ENCODE data around the gene SPRR2A. TPM values are rescaled to one million over a fixed set of nuclear protein-coding genes. Genes with fewer than 3 reads are reported as not detected.

Gene SPRR2A
- polyA plus RNA-seq, 1 donor from 2014 or later = not detected

DNA sequence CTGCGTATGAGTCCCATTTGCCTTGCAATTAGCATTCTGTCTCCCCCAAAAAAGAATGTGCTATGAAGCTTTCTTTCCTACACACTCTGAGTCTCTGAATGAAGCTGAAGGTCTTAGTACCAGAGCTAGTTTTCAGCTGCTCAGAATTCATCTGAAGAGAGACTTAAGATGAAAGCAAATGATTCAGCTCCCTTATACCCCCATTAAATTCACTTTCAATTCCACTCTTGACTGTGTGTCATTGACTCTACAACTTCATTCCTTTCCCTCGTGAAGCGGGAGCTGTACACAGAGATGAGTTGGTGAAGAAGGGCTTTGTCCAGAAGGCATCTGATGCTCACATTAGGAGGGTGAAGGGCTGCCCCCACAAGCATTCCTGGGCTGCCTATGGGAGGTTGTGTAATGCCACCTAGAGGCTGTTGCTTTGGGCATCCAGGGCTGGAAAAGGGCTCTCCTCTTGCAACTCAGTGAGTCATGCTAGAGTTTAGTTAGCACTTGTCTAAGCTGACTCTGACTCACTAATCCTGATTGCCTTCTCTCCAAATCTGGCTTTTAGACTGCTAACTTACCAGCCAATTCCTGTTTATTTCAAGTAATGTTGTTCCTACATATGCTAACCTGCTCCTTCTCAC is 24.5 kb downstream of the SPRR2A start:
- no peaks in the 10 kb centered on the region for H3K9me2 ChIP-seq (ENCODE audit: insufficient read depth, low read length)
- H3K27ac ChIP-seq (ENCODE audit: low read length) = no peak overlapping the region
- no peak overlapping the region for H3K9ac ChIP-seq (ENCODE audit: low read length)
- H3K4me3 ChIP-seq (ENCODE audit: low read length) = no peak overlapping the region
- H3F3A ChIP-seq (ENCODE audit: insufficient read depth, low read length, poor library complexity, severe bottlenecking) = no peaks in the 10 kb centered on the region
- H3K27me3 ChIP-seq (ENCODE audit: insufficient read depth, low read depth, low read length) = no peaks in the 10 kb centered on the region
- no peaks in the 10 kb centered on the region for H3K9me3 ChIP-seq (ENCODE audit: low read length)
- no peaks in the 10 kb centered on the region for H3K79me2 ChIP-seq (replicated peaks; ENCODE audit: insufficient read depth, low read length)
- H4K20me1 ChIP-seq (ENCODE audit: insufficient read depth) = no peaks in the 10 kb centered on the region
- TF ChIP-seq POLR2AphosphoS5 (IDR thresholded peaks at IDR 0.05) (no peak), MXI1 (conservative IDR thresholded peaks at IDR 0.05; ENCODE audit: poor library complexity, severe bottlenecking) (no peak), EZH2 (IDR thresholded peaks at IDR 0.05; ENCODE audit: borderline replicate concordance, insufficient read depth, low read length, poor library complexity, severe bottlenecking) (no peak), TAF1 (IDR thresholded peaks at IDR 0.05; ENCODE audit: low read depth) (no peak), SMC3 (conservative IDR thresholded peaks at IDR 0.05; ENCODE audit: poor library complexity) (no peak), EP300 (conservative IDR thresholded peaks at IDR 0.05; ENCODE audit: poor library complexity, severe bottlenecking) (no peak), RAD21 (conservative IDR thresholded peaks at IDR 0.05) (no peak)
- TF ChIP-seq, protein P1, sequence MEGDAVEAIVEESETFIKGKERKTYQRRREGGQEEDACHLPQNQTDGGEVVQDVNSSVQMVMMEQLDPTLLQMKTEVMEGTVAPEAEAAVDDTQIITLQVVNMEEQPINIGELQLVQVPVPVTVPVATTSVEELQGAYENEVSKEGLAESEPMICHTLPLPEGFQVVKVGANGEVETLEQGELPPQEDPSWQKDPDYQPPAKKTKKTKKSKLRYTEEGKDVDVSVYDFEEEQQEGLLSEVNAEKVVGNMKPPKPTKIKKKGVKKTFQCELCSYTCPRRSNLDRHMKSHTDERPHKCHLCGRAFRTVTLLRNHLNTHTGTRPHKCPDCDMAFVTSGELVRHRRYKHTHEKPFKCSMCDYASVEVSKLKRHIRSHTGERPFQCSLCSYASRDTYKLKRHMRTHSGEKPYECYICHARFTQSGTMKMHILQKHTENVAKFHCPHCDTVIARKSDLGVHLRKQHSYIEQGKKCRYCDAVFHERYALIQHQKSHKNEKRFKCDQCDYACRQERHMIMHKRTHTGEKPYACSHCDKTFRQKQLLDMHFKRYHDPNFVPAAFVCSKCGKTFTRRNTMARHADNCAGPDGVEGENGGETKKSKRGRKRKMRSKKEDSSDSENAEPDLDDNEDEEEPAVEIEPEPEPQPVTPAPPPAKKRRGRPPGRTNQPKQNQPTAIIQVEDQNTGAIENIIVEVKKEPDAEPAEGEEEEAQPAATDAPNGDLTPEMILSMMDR (IDR thresholded peaks at IDR 0.05; ENCODE audit: poor library complexity, severe bottlenecking) = no peak
- TF ChIP-seq, protein P2, sequence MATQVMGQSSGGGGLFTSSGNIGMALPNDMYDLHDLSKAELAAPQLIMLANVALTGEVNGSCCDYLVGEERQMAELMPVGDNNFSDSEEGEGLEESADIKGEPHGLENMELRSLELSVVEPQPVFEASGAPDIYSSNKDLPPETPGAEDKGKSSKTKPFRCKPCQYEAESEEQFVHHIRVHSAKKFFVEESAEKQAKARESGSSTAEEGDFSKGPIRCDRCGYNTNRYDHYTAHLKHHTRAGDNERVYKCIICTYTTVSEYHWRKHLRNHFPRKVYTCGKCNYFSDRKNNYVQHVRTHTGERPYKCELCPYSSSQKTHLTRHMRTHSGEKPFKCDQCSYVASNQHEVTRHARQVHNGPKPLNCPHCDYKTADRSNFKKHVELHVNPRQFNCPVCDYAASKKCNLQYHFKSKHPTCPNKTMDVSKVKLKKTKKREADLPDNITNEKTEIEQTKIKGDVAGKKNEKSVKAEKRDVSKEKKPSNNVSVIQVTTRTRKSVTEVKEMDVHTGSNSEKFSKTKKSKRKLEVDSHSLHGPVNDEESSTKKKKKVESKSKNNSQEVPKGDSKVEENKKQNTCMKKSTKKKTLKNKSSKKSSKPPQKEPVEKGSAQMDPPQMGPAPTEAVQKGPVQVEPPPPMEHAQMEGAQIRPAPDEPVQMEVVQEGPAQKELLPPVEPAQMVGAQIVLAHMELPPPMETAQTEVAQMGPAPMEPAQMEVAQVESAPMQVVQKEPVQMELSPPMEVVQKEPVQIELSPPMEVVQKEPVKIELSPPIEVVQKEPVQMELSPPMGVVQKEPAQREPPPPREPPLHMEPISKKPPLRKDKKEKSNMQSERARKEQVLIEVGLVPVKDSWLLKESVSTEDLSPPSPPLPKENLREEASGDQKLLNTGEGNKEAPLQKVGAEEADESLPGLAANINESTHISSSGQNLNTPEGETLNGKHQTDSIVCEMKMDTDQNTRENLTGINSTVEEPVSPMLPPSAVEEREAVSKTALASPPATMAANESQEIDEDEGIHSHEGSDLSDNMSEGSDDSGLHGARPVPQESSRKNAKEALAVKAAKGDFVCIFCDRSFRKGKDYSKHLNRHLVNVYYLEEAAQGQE (IDR thresholded peaks at IDR 0.05; ENCODE audit: borderline replicate concordance) = no peak
- no peak overlapping the region for H3K4me2 ChIP-seq (ENCODE audit: low read length)
- no peak overlapping the region for H2AFZ ChIP-seq (ENCODE audit: low read depth, low read length)
- H3K36me3 ChIP-seq (ENCODE audit: insufficient read depth, low read length) = no peaks in the 10 kb centered on the region

DNA sequence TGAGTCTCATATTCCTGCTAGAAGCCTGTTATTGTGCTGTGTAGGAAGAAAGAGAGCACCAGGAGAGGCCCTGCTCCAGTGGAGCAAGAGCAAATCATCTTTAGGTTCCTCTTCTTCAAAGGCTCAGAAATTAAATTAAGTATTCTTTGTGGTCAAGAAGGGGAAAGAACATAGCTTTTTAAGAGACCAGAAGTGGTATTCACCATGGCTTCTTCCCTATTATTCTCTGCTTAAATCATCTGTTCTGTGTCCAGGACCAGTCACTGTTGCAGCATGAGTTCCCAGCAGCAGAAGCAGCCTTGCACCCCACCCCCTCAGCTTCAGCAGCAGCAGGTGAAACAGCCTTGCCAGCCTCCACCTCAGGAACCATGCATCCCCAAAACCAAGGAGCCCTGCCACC is 25.2 kb downstream of the SPRR2A start:
- Histone ChIP-seq H3K4me3 (ENCODE audit: low read length) (no peak overlapping the region), H3K27me3 (ENCODE audit: insufficient read depth, low read depth, low read length) (no peaks in the 10 kb centered on the region), H3K9me2 (ENCODE audit: insufficient read depth, low read length) (no peaks in the 10 kb centered on the region), H3K36me3 (ENCODE audit: insufficient read depth, low read length) (no peaks in the 10 kb centered on the region), H3K4me2 (ENCODE audit: low read length) (no peak overlapping the region), H3F3A (ENCODE audit: insufficient read depth, low read length, poor library complexity, severe bottlenecking) (no peaks in the 10 kb centered on the region), H4K20me1 (ENCODE audit: insufficient read depth) (no peaks in the 10 kb centered on the region), H3K27ac (ENCODE audit: low read length) (no peak overlapping the region), H3K9ac (ENCODE audit: low read length) (no peak overlapping the region), H2AFZ (ENCODE audit: low read depth, low read length) (no peak overlapping the region), H3K9me3 (ENCODE audit: low read length) (no peaks in the 10 kb centered on the region), H3K79me2 (replicated peaks; ENCODE audit: insufficient read depth, low read length) (no peaks in the 10 kb centered on the region)
- TF ChIP-seq, protein P2 (IDR thresholded peaks at IDR 0.05; ENCODE audit: borderline replicate concordance) = no peak
- no peak for TF ChIP-seq SMC3 (conservative IDR thresholded peaks at IDR 0.05; ENCODE audit: poor library complexity)
- TF ChIP-seq, protein P1 (IDR thresholded peaks at IDR 0.05; ENCODE audit: poor library complexity, severe bottlenecking) = no peak
- no peak for TF ChIP-seq MXI1 (conservative IDR thresholded peaks at IDR 0.05; ENCODE audit: poor library complexity, severe bottlenecking)
- no peak for TF ChIP-seq RAD21 (conservative IDR thresholded peaks at IDR 0.05)
- TF ChIP-seq EP300 (conservative IDR thresholded peaks at IDR 0.05; ENCODE audit: poor library complexity, severe bottlenecking) = no peak
- no peak for TF ChIP-seq POLR2AphosphoS5 (IDR thresholded peaks at IDR 0.05)
- no peak for TF ChIP-seq TAF1 (IDR thresholded peaks at IDR 0.05; ENCODE audit: low read depth)
- no peak for TF ChIP-seq EZH2 (IDR thresholded peaks at IDR 0.05; ENCODE audit: borderline replicate concordance, insufficient read depth, low read length, poor library complexity, severe bottlenecking)
